Upper lobe of left lung (tissue), 6 donors: ENCODE results near the gene CERK. TPM values are rescaled to one million over a fixed set of nuclear protein-coding genes. Genes with fewer than 3 reads are reported as not detected.
A peak's percentile ranks its signal among the peaks of the same experiment; 100 is the strongest.

Experiments used
- ATAC-seq, 2 donors: fragments of 200-7000 bp; cut with Tn5 transposase; one replicate each; pipeline ENCODE4 v1.9.1; 2022; ENCODE audit warnings: mild to moderate bottlenecking in 2 of 2, moderate library complexity in 2 of 2; ENCODE audit not compliant: low FRiP score in 2 of 2
- DNase-seq, 2 donors: peaks; one replicate each; pipeline ENCODE4 v3.0.0-alpha.2; 2019 to 2020
- H3K27ac ChIP-seq, 4 donors: fragments of 200-600 bp; sonication (generic); one replicate each; pipeline ENCODE4 v1.5.1; 2016 to 2019
- H3K27me3 ChIP-seq, 4 donors: fragments of 200-600 bp; sonication (generic); one replicate each; pipeline ENCODE4 v1.5.1; 2017 to 2019
- H3K36me3 ChIP-seq, 4 donors: fragments of 200-600 bp; sonication (generic); one replicate each; pipeline ENCODE4 v1.5.1; 2016 to 2019
- H3K4me1 ChIP-seq, 4 donors: fragments of 200-600 bp; sonication (generic); one replicate each; pipeline ENCODE4 v1.5.1; 2018 to 2019
- H3K4me3 ChIP-seq, 4 donors: fragments of 200-600 bp; sonication (generic); one replicate each; pipeline ENCODE4 v1.5.1; 2017 to 2019; ENCODE audit warnings: mild to moderate bottlenecking in 2 of 4, moderate library complexity in 1 of 4
- H3K9me3 ChIP-seq, 4 donors: fragments of 200-600 bp; sonication (generic); one replicate each; pipeline ENCODE4 v1.5.1; 2018 to 2019
- CTCF ChIP-seq, 6 experiments: fragments of 450-650 bp in 4 of 6; fragments of 200-600 bp in 2 of 6; sonication (generic) in 2 of 6; IDR thresholded peaks; one replicate each; pipeline ENCODE4 v1.5.1; 2016 to 2019; ENCODE audit warnings: antibody characterized with exemption in 6 of 6
- EP300 ChIP-seq, 4 donors: sonication (generic); formaldehyde crosslinking; IDR thresholded peaks; one replicate each; pipeline ENCODE4 v1.5.1; 2017; ENCODE audit warnings: antibody characterized with exemption in 4 of 4, control low read depth in 2 of 4
- POLR2A ChIP-seq, 4 donors: fragments of 450-650 bp; IDR thresholded peaks; one replicate each; pipeline ENCODE4 v1.5.1; 2016 to 2017; ENCODE audit warnings: antibody characterized with exemption in 4 of 4, mild to moderate bottlenecking in 2 of 4
- POLR2AphosphoS5 ChIP-seq, 2 donors: sonication (generic); formaldehyde crosslinking; IDR thresholded peaks; one replicate each; pipeline ENCODE4 v1.5.1; 2017; ENCODE audit warnings: antibody characterized with exemption in 2 of 2
- WGBS, 2 donors: methylation state at CpG; one replicate each; pipeline ENCODE4 v1.1.5; 2017 to 2018; 5-methylcytosine and 5-hydroxymethylcytosine counted together
- total RNA-seq, 6 donors: library from RNA; depleted of rRNA in 4 of 6; stranded (reverse); fragments of >200 nt in 4 of 6; gene quantifications; one replicate each; pipeline versions ENCODE4 v1.1.0 to v1.2.1, GENCODE V29; 2016 to 2021
- donor health status: DM: no; HTN: no; CAD: no; lungs with moderate emphysema.
- donor health status: DM: no; HTN: yes; CAD: no; lungs with severe emphysema.

Gene CERK
- total RNA-seq, 6 donors from 2014 or later, result 26.9 to 55.5 (median 32.7) TPM

GRCh38 chr22:46728470-46728869 lies 9.6 kb downstream of the CERK start:
- no peak overlapping the region for H3K27ac ChIP-seq
- H3K27me3 ChIP-seq, result no peaks in the 10 kb centered on the region
- no peaks in the 10 kb centered on the region for H3K9me3 ChIP-seq
- WGBS, 2 donors, result 80 to 90% methylated on average over 6 to 11 of the region's 11 CpGs
- H3K4me3 ChIP-seq, result no peak overlapping the region
- DNase-seq (no peak), ATAC-seq (no peak)
- TF ChIP-seq CTCF (IDR thresholded peaks at IDR 0.05) (no peak), EP300 (IDR thresholded peaks at IDR 0.05) (no peak), POLR2AphosphoS5 (IDR thresholded peaks at IDR 0.05) (no peak), POLR2A (IDR thresholded peaks at IDR 0.05) (no peak)
- peaks cover 0 to 40% (median 5%) of the 10 kb centered on the region in 4 donors for H3K36me3 ChIP-seq
- peaks cover 12 to 23% (median 17%) of the 10 kb centered on the region in 4 donors for H3K4me1 ChIP-seq

DNA sequence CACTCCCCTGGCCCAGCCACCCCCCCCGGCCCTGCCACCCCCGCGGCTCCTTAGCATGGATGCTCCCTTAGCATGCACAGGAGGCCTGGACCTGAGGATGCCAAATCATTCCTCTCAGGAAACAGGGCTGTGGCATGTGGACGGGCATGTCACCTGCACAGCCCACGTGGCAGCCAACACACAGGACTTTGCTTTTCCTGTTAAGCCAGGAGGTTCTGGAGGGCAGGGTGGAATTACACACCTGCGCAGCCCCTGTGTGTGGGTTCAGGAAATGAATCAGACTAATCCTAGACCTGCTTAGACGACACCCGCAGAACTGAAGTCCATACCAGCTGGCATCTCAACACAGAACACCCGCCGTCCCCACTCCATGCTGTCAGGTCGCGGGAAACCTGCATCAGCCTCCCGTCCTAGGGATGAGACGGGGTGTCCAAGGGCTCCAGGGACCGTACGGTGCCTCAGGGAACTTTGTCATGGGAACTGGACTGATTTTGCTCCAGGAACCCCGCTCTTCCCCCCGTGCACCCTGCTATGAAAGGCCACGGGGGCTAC lies 10.2 kb downstream of the CERK start:
- no peak for TF ChIP-seq CTCF (IDR thresholded peaks at IDR 0.05)
- no peak for TF ChIP-seq POLR2A (IDR thresholded peaks at IDR 0.05)
- no peak for TF ChIP-seq EP300 (IDR thresholded peaks at IDR 0.05)
- no peak for TF ChIP-seq POLR2AphosphoS5 (IDR thresholded peaks at IDR 0.05)
- H3K9me3 ChIP-seq, result no peaks in the 10 kb centered on the region
- 92 to 100% methylated on average over 7 to 19 of the region's 19 CpGs for WGBS, 2 donors
- no peaks in the 10 kb centered on the region for H3K27me3 ChIP-seq
- no peak overlapping the region for H3K4me3 ChIP-seq
- peaks cover 0 to 40% (median 5%) of the 10 kb centered on the region in 4 donors for H3K36me3 ChIP-seq
- no peak for DNase-seq
- peaks cover 12 to 23% (median 16%) of the 10 kb centered on the region in 4 donors for H3K4me1 ChIP-seq
- H3K27ac ChIP-seq, result no peak overlapping the region
- no peak for ATAC-seq

DNA sequence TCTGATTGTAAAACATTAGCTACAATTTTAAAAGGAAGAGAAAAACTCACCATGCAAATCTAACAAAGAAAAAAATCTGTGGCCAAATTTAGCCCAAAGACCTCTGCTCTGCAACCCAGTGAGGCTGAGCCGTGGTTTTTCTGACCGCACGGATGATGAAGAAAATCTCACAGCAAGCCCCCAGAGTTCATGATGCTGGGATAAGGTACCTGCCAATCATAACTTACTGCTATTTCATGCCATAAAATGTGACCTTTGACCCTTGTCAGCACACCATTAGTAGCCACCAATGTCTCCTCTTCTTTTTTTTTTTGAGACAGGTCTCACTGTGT lies 11.1 kb downstream of the CERK start:
- TF ChIP-seq POLR2AphosphoS5 (IDR thresholded peaks at IDR 0.05) (no peak), POLR2A (IDR thresholded peaks at IDR 0.05) (no peak), CTCF (IDR thresholded peaks at IDR 0.05) (no peak), EP300 (IDR thresholded peaks at IDR 0.05) (no peak)
- no peak for ATAC-seq
- Histone ChIP-seq H3K4me1 (peaks cover 12 to 16% (median 14%) of the 10 kb centered on the region in 4 donors), H3K36me3 (peaks cover 0 to 39% (median 5%) of the 10 kb centered on the region in 4 donors), H3K27me3 (no peaks in the 10 kb centered on the region), H3K27ac (no peak overlapping the region), H3K4me3 (no peak overlapping the region), H3K9me3 (no peaks in the 10 kb centered on the region)
- no peak for DNase-seq
- 90 to 96% methylated on average over 3 of the region's 3 CpGs for WGBS, 2 donors

DNA sequence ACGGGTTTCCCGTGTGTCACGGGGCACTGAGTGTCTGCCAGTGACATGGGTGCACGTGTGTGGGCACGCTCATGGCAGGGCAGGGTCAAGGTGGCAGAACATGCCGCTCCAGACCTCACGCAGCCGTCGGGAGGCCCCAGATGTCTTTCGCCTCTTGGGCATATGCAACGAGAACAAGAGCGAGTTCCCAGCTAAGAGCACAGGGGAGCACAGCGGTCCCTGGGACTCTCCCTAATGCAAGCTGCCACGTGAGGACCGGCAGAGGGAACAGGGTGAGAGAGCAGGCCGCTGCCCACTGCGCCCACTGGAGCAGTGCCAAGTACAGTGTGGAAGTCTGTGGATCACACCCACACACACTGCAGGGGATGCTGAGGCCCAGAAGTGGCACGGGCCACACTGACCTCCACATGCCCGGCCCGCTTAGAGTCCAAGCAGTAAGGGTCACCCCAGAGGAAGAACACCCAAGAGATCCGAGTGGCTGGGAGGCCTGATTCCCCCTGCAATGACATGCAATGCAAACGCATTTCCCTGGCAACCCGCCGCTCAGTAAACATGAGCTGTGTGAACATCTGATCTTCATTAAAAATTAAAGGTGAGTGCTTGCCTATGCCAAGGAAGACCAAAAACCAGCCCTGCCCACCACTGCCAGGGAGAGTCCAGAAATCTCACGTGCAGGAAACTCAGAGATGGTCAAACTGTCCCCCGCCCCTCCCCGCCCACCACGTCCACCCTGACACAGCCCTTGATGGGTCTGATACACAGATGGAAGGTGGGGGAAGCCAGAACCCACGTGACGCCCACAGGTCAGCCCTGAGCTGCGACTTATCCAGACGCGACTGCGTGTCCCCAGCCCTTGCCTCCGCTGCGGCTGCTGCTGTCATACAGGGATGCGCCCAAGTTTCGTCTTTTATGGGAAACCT lies 11.7 kb downstream of the CERK start:
- H3K27me3 ChIP-seq, result no peaks in the 10 kb centered on the region
- 72 to 83% methylated on average over 28 to 38 of the region's 38 CpGs for WGBS, 2 donors
- peaks cover 0 to 37% (median 5%) of the 10 kb centered on the region in 4 donors for H3K36me3 ChIP-seq
- no peak for TF ChIP-seq POLR2A (IDR thresholded peaks at IDR 0.05)
- no peak for TF ChIP-seq POLR2AphosphoS5 (IDR thresholded peaks at IDR 0.05)
- TF ChIP-seq CTCF (IDR thresholded peaks at IDR 0.05), result no peak
- no peak for TF ChIP-seq EP300 (IDR thresholded peaks at IDR 0.05)
- peak in 1 of 2 donors; percentile 27 for ATAC-seq
- no peak for DNase-seq
- no peaks in the 10 kb centered on the region for H3K9me3 ChIP-seq
- H3K27ac ChIP-seq, result no peak overlapping the region
- H3K4me1 ChIP-seq, result peaks cover 8 to 13% (median 11%) of the 10 kb centered on the region in 4 donors
- no peak overlapping the region for H3K4me3 ChIP-seq
